SU-DHL-6 (cell line): ENCODE results near the gene HSD17B14.
"Not testable (repeated sequence)": the region's sequence is repeated elsewhere in the genome, so short reads cannot be mapped to it uniquely, and the experiment has no call there.

ENCODE experiments used
- CTCF ChIP-seq: fragments of 200-600 bp; sonication (generic); IDR thresholded peaks from one replicate; pipeline ENCODE4 v1.5.1; 2017; ENCODE audit warnings: antibody characterized with exemption, mild to moderate bottlenecking, low read length, moderate library complexity; ENCODE audit not compliant: insufficient read depth, poor library complexity, severe bottlenecking
- EZH2phosphoT487 ChIP-seq: fragments of 200-600 bp; sonication (generic), shearing (Covaris generic); conservative IDR thresholded peaks from 2 replicates; pipeline ENCODE4 v1.6.1; 2018; ENCODE audit warnings: mild to moderate bottlenecking, antibody characterized with exemption, low read length, moderate library complexity, mixed read lengths

DNA sequence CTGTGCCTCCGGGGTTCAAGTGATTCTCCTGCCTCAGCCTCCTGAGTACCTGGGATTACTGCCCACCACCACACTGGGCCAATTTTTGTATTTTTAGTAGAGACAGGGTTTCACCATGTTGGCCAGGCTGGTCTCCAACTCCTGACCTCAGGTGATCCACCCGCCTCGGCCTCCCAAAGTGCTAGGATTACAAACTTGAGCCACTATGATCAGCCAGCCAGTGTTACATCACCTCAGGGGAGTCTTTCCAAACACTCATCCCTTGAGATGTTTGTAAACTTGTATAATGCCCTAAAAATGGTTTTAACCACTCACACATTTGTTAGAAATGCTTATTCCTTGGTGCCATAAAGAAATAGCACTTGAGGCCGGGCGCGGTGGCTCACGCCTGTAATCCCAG, 49.9 kb downstream of the HSD17B14 start:
- not testable (repeated sequence) for TF ChIP-seq CTCF, EZH2phosphoT487
